Vagina (tissue), 2 donors: Measurements from ENCODE around the gene ZBTB20. TPM values are rescaled to one million over a fixed set of nuclear protein-coding genes. Genes with fewer than 3 reads are reported as not detected.

ENCODE experiments used
- DNase-seq, 2 donors: peaks; one replicate each; pipeline ENCODE4 v3.0.0-alpha.2; 2017; ENCODE audit errors: extremely low spot score in 2 of 2
- H3K27ac ChIP-seq: fragments of 200-600 bp; sonication (generic); one replicate; pipeline ENCODE4 v1.5.1; 2019
- H3K27me3 ChIP-seq: fragments of 200-600 bp; sonication (generic); one replicate; pipeline ENCODE4 v1.5.1; 2019
- H3K36me3 ChIP-seq, 2 donors: fragments of 200-600 bp; sonication (generic); one replicate each; pipeline ENCODE4 v1.5.1; 2017 to 2019
- H3K4me1 ChIP-seq: fragments of 200-600 bp; sonication (generic); one replicate; pipeline ENCODE4 v1.5.1; 2019
- H3K4me3 ChIP-seq, 2 donors: fragments of 200-600 bp; sonication (generic); 1 replicate in 1 of 2; 2 replicates in 1 of 2; pipeline ENCODE4 v1.5.1; 2016 to 2019
- H3K9me3 ChIP-seq: fragments of 200-600 bp; sonication (generic); one replicate; pipeline ENCODE4 v1.5.1; 2019
- CTCF ChIP-seq, 3 experiments: fragments of 450-650 bp in 2 of 3; fragments of 200-600 bp in 1 of 3; sonication (generic) in 1 of 3; IDR thresholded peaks; one replicate each; pipeline ENCODE4 v1.5.1; 2017 to 2019; ENCODE audit warnings: antibody characterized with exemption in 3 of 3, mild to moderate bottlenecking in 2 of 3, moderate library complexity in 2 of 3
- POLR2A ChIP-seq, 2 donors: fragments of 450-650 bp; IDR thresholded peaks; one replicate each; pipeline ENCODE4 v1.6.1; 2017; ENCODE audit warnings: antibody characterized with exemption in 2 of 2, mild to moderate bottlenecking in 2 of 2, moderate library complexity in 2 of 2
- POLR2AphosphoS5 ChIP-seq, 2 donors: sonication (generic); formaldehyde crosslinking; IDR thresholded peaks; one replicate each; pipeline ENCODE4 v1.9.0; 2017; ENCODE audit warnings: antibody characterized with exemption in 2 of 2, mild to moderate bottlenecking in 2 of 2, low read depth in 1 of 2; ENCODE audit not compliant: insufficient read depth in 1 of 2
- intact Hi-C: fragments of 100-400 bp; cut with DNase I; formaldehyde crosslinking; loops from one replicate; pipeline ENCODE4 v1.15.1; 2023
- total RNA-seq: library from RNA; depleted of rRNA; stranded (reverse); fragments of >200 nt; gene quantifications from one replicate; pipeline ENCODE4 v1.2.3, GENCODE V29; 2016

The ZBTB20 gene
- total RNA-seq, 1 donor from 2014 or later: 64.8 TPM

- Histone ChIP-seq H3K27ac (no peak overlapping the region), H3K9me3 (no peaks in the 10 kb centered on the region), H3K27me3 (no peaks in the 10 kb centered on the region), H3K4me1 (peaks cover 10% of the 10 kb centered on the region), H3K4me3 (no peak overlapping the region), H3K36me3 (no peaks in the 10 kb centered on the region)
- no peak for DNase-seq
- TF ChIP-seq POLR2A (IDR thresholded peaks at IDR 0.05) (no peak), CTCF (IDR thresholded peaks at IDR 0.05) (no peak), POLR2AphosphoS5 (IDR thresholded peaks at IDR 0.05; ENCODE audit: insufficient read depth in 1 of 2, low read depth in 1 of 2) (no peak)
- intact Hi-C loops: no loop called here
These were observed 709.2 kb downstream of the ZBTB20 start for GRCh38 chr3:114437897-114438296.

GRCh38 chr3:114436182-114436581 is 710.9 kb downstream of the ZBTB20 start:
- no peak for DNase-seq
- no peak overlapping the region for H3K4me3 ChIP-seq

GRCh38 chr3:114435386-114436115 is 711.5 kb downstream of the ZBTB20 start:
- no peaks in the 10 kb centered on the region for H3K4me1 ChIP-seq
- no peaks in the 10 kb centered on the region for H3K36me3 ChIP-seq
- DNase-seq: no peak
- no peaks in the 10 kb centered on the region for H3K9me3 ChIP-seq
- TF ChIP-seq POLR2A (IDR thresholded peaks at IDR 0.05) (no peak), CTCF (IDR thresholded peaks at IDR 0.05) (no peak), POLR2AphosphoS5 (IDR thresholded peaks at IDR 0.05; ENCODE audit: insufficient read depth in 1 of 2, low read depth in 1 of 2) (no peak)
- H3K27me3 ChIP-seq: no peaks in the 10 kb centered on the region
- no peak overlapping the region for H3K27ac ChIP-seq
- intact Hi-C loops: no loop called here
- no peak overlapping the region for H3K4me3 ChIP-seq

More at GRCh38 chr3:114436182-114436581, 710.9 kb downstream of the ZBTB20 start:
- H3K4me1 ChIP-seq: no peaks in the 10 kb centered on the region
- no peaks in the 10 kb centered on the region for H3K27me3 ChIP-seq
- intact Hi-C loops: no loop called here
- H3K36me3 ChIP-seq: no peaks in the 10 kb centered on the region
- H3K9me3 ChIP-seq: no peaks in the 10 kb centered on the region
- no peak overlapping the region for H3K27ac ChIP-seq
- TF ChIP-seq CTCF (IDR thresholded peaks at IDR 0.05): no peak
- TF ChIP-seq POLR2A (IDR thresholded peaks at IDR 0.05): no peak
- TF ChIP-seq POLR2AphosphoS5 (IDR thresholded peaks at IDR 0.05; ENCODE audit: insufficient read depth in 1 of 2, low read depth in 1 of 2): no peak

- no peaks in the 10 kb centered on the region for H3K36me3 ChIP-seq
- no peak for DNase-seq
- no peaks in the 10 kb centered on the region for H3K4me1 ChIP-seq
- no peaks in the 10 kb centered on the region for H3K9me3 ChIP-seq
- H3K27me3 ChIP-seq: no peaks in the 10 kb centered on the region
- TF ChIP-seq CTCF (IDR thresholded peaks at IDR 0.05) (no peak), POLR2A (IDR thresholded peaks at IDR 0.05) (no peak), POLR2AphosphoS5 (IDR thresholded peaks at IDR 0.05; ENCODE audit: insufficient read depth in 1 of 2, low read depth in 1 of 2) (no peak)
- intact Hi-C loops: no loop called here
- no peak overlapping the region for H3K27ac ChIP-seq
- no peak overlapping the region for H3K4me3 ChIP-seq
These were observed 714.8 kb downstream of the ZBTB20 start for GRCh38 chr3:114432310-114432709.

GRCh38 chr3:114428044-114428595 is 719.0 kb downstream of the ZBTB20 start:
- Histone ChIP-seq H3K36me3 (no peaks in the 10 kb centered on the region), H3K27ac (no peak overlapping the region), H3K4me1 (no peaks in the 10 kb centered on the region), H3K9me3 (no peaks in the 10 kb centered on the region), H3K27me3 (no peaks in the 10 kb centered on the region), H3K4me3 (no peak overlapping the region)
- intact Hi-C loops: no loop called here
- no peak for TF ChIP-seq POLR2A (IDR thresholded peaks at IDR 0.05)
- TF ChIP-seq CTCF (IDR thresholded peaks at IDR 0.05): no peak
- TF ChIP-seq POLR2AphosphoS5 (IDR thresholded peaks at IDR 0.05; ENCODE audit: insufficient read depth in 1 of 2, low read depth in 1 of 2): no peak
- DNase-seq: no peak
